ENCODE results near the gene PDZRN3. TPM values are rescaled to one million over a fixed set of nuclear protein-coding genes. Genes with fewer than 3 reads are reported as not detected.

Gene PDZRN3
- total and polyA plus RNA-seq, 2 of the 13 experiments (the other 11 are each of a cell fraction or from before 2014, with no cell fraction given), result not detected

- Histone ChIP-seq H2AFZ (ENCODE audit: low read length) (no peak overlapping the region), H3K36me3 (replicated peaks in 1 of 2; ENCODE audit: control insufficient read depth in 1 of 2, insufficient read depth in 2 of 2, low read length in 2 of 2) (no peaks in the 10 kb centered on the region), H3K79me2 (ENCODE audit: insufficient read depth, low read length) (no peaks in the 10 kb centered on the region), H3K27ac (ENCODE audit: extremely low read length, insufficient read depth, low read length) (no peak overlapping the region), H3K4me2 (ENCODE audit: low read depth, low read length) (no peak overlapping the region), H3K27me3 (ENCODE audit: control insufficient read depth in 1 of 2, insufficient read depth in 2 of 2, low read length in 2 of 2) (no peaks in the 10 kb centered on the region), H3K4me3 (replicated peaks in 1 of 3; ENCODE audit: insufficient read depth in 1 of 3, low read depth in 2 of 3, low read length in 3 of 3) (no peak overlapping the region), H3K4me1 (ENCODE audit: insufficient read depth, low read length) (no peaks in the 10 kb centered on the region), H4K20me1 (ENCODE audit: insufficient read depth, low read length) (no peaks in the 10 kb centered on the region), H3K9ac (ENCODE audit: insufficient read depth, low read depth, low read length) (no peak overlapping the region), H3K9me3 (ENCODE audit: low read length) (no peaks in the 10 kb centered on the region)
- CTCF ChIA-PET (ENCODE audit: low intra/inter-chr PET ratio, low total read pairs), result no interaction called here
- POLR2A ChIA-PET, result no interaction called here
- intact Hi-C loops (cut with micrococcal nuclease; ENCODE audit: unreplicated experiment), result no loop called here
- no TSS peak for BruUV-seq (replicated peaks)
- no peak for FAIRE-seq
- in situ Hi-C loops (cut with HindIII; ENCODE audit: extremely low pct_ligation_motif_present, low pct_unique_long_range_greater_than_20kb), result no loop called here
- TF ChIP-seq SRSF4 (IDR thresholded peaks at IDR 0.05; ENCODE audit: low read depth, low read length, poor library complexity, severe bottlenecking) (no peak), ZNF530 (CRISPR knock-in tag; IDR thresholded peaks at IDR 0.05; ENCODE audit: low read depth) (no peak), POLR2AphosphoS5 (IDR thresholded peaks at IDR 0.05; ENCODE audit: low read depth, low read length) (no peak), SMC3 (IDR thresholded peaks at IDR 0.05; ENCODE audit: low read length) (no peak), FOXC1 (CRISPR knock-in tag; IDR thresholded peaks at IDR 0.05; ENCODE audit: borderline replicate concordance) (no peak), ZNF878 (CRISPR knock-in tag; IDR thresholded peaks at IDR 0.05) (no peak), TCF12 (IDR thresholded peaks at IDR 0.05) (no peak), TCF12 (CRISPR knock-in tag; IDR thresholded peaks at IDR 0.05) (no peak), ATF2 (CRISPR knock-in tag; IDR thresholded peaks at IDR 0.05) (no peak), NFIC (IDR thresholded peaks at IDR 0.05; ENCODE audit: low read length) (no peak), ZMAT5 (CRISPR knock-in tag; IDR thresholded peaks at IDR 0.05; ENCODE audit: borderline replicate concordance, low read depth) (no peak), MAF1 (CRISPR knock-in tag; IDR thresholded peaks at IDR 0.05; ENCODE audit: borderline replicate concordance) (no peak), ZNF205 (CRISPR knock-in tag; IDR thresholded peaks at IDR 0.05) (no peak), MXD4 (CRISPR knock-in tag; IDR thresholded peaks at IDR 0.05) (no peak), RXRA (CRISPR knock-in tag; IDR thresholded peaks at IDR 0.05) (no peak), CREBL2 (CRISPR knock-in tag; IDR thresholded peaks at IDR 0.05; ENCODE audit: borderline replicate concordance) (no peak), ZNF747 (CRISPR knock-in tag; IDR thresholded peaks at IDR 0.05; ENCODE audit: borderline replicate concordance) (no peak)
- no peak for DNase-seq (ENCODE audit: low spot score)
- no peak for ATAC-seq
Measured at GRCh38 chr3:73491287-73491662, 133.5 kb downstream of the PDZRN3 start.

Measured in HepG2 (cell line).